ENCODE data around the gene SGF29. TPM values are rescaled to one million over a fixed set of nuclear protein-coding genes. Genes with fewer than 3 reads are reported as not detected.
A peak's percentile ranks its signal among the peaks of the same experiment; 100 is the strongest.

The SGF29 gene
- polyA plus RNA-seq, 2 of the 4 experiments (the other 2 are of a cell fraction): 3.3 to 19.3 TPM

DNA sequence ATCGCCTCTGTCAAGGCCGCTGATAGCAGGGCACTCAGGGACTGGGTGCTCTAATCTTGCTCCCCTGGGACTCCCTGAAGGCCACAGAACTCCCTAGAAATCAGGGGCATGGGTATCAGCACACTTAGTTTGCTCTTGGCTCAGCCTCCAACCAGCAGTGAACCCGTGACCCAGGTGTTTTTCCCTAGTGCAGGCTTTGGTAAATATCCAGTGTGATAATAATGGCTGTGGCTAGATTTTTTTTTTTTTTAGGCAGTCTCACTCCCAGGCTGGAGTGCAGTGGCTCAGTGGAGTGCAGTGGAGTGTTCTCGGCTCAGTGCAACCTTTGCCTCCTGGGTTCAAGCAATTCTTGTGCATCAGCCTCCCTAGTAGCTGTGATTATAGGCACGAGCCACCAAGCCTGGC lies 25.3 kb upstream of the SGF29 start:
- ATAC-seq (no peak), FAIRE-seq (no peak), DNase-seq (ENCODE audit: low read depth in 1 of 2, low spot score in 1 of 2) (no peak)
- POLR2A ChIA-PET: no interaction called here
- WGBS (ENCODE audit: missing lambda C conversion rate): 84% methylated on average over 5 of the region's 5 CpGs
- no peak overlapping the region for H3K27ac ChIP-seq
- no peak overlapping the region for H3K4me2 ChIP-seq
- no peak overlapping the region for H3K4me3 ChIP-seq
- CTCF ChIA-PET: interaction anchor here (1.1 to 1.6 kb wide), 3 partner anchors 20 to 211 kb away, joined by 3 to 5 read pairs (median 4); no protein-coding TSS in a partner anchor
- peaks cover 25% of the 10 kb centered on the region; the same call in 2 of the 3 replicates for H3K4me1 ChIP-seq
- H3K9me3 ChIP-seq: no peaks in the 10 kb centered on the region
- TF ChIP-seq, protein P1, sequence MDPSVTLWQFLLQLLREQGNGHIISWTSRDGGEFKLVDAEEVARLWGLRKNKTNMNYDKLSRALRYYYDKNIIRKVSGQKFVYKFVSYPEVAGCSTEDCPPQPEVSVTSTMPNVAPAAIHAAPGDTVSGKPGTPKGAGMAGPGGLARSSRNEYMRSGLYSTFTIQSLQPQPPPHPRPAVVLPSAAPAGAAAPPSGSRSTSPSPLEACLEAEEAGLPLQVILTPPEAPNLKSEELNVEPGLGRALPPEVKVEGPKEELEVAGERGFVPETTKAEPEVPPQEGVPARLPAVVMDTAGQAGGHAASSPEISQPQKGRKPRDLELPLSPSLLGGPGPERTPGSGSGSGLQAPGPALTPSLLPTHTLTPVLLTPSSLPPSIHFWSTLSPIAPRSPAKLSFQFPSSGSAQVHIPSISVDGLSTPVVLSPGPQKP (IDR thresholded peaks at IDR 0.05; ENCODE audit: low read depth, low read length): no peak
- TF ChIP-seq RCOR1 (IDR thresholded peaks at IDR 0.05; ENCODE audit: low read depth, low read length) (no peak), KDM1A (IDR thresholded peaks at IDR 0.05; ENCODE audit: low read depth) (no peak), HOXB13 (CRISPR knock-in tag; IDR thresholded peaks at IDR 0.05; ENCODE audit: low read depth) (no peak), CBX8 (IDR thresholded peaks at IDR 0.05) (no peak)

DNA sequence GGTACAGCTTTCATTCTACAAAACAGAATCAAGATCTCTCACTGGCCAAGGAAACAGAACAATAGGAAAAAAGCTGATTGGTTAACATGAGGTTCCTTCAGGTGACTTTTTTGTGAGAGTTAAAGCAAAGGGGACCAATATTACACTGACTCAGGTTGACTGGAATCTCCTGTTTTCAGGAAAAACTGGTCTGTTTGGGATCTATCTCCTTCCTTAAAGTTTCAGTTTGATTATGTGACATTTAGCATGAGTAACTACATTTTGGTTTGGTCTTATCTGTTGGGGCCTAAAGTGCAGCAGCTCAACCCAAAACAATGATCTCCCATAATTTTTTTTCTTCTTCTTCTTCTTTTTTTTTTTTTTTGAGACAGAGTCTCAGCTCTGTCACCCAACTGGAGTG lies 24.6 kb upstream of the SGF29 start:
- Histone ChIP-seq H3K4me2 (no peak overlapping the region), H3K27ac (no peak overlapping the region), H3K4me1 (peaks cover 20% of the 10 kb centered on the region; the same call in 2 of the 3 replicates), H3K4me3 (no peak overlapping the region), H3K9me3 (no peaks in the 10 kb centered on the region)
- DNase-seq (ENCODE audit: low read depth in 1 of 2, low spot score in 1 of 2): no peak
- ChIA-PET POLR2A (no interaction called here), CTCF (interaction anchor here (0.6 to 1.6 kb wide), 4 partner anchors 19 to 212 kb away, joined by 3 to 5 read pairs (median 4); no protein-coding TSS in a partner anchor)
- no peak for FAIRE-seq
- no peak for ATAC-seq
- TF ChIP-seq, protein P2, sequence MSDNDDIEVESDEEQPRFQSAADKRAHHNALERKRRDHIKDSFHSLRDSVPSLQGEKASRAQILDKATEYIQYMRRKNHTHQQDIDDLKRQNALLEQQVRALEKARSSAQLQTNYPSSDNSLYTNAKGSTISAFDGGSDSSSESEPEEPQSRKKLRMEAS (IDR thresholded peaks at IDR 0.05): no peak
- TF ChIP-seq, protein P3, sequence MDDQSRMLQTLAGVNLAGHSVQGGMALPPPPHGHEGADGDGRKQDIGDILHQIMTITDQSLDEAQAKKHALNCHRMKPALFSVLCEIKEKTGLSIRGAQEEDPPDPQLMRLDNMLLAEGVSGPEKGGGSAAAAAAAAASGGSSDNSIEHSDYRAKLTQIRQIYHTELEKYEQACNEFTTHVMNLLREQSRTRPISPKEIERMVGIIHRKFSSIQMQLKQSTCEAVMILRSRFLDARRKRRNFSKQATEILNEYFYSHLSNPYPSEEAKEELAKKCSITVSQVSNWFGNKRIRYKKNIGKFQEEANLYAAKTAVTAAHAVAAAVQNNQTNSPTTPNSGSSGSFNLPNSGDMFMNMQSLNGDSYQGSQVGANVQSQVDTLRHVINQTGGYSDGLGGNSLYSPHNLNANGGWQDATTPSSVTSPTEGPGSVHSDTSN (IDR thresholded peaks at IDR 0.05): no peak
- TF ChIP-seq TP53 (CRISPR knock-in tag; IDR thresholded peaks at IDR 0.05) (no peak), NFE2L2 (conservative IDR thresholded peaks at IDR 0.05; ENCODE audit: low read length) (no peak), BHLHE40 (IDR thresholded peaks at IDR 0.05; ENCODE audit: low read depth, low read length) (no peak), RNF2 (IDR thresholded peaks at IDR 0.05; ENCODE audit: borderline replicate concordance, low read depth) (no peak), RCOR1 (IDR thresholded peaks at IDR 0.05; ENCODE audit: low read depth, low read length) (no peak), JUNB (IDR thresholded peaks at IDR 0.05) (no peak), ZFP36 (IDR thresholded peaks at IDR 0.05; ENCODE audit: borderline replicate concordance, partially characterized antibody) (no peak), FOXS1 (CRISPR knock-in tag; IDR thresholded peaks at IDR 0.05) (no peak)
- TF ChIP-seq, protein P4, sequence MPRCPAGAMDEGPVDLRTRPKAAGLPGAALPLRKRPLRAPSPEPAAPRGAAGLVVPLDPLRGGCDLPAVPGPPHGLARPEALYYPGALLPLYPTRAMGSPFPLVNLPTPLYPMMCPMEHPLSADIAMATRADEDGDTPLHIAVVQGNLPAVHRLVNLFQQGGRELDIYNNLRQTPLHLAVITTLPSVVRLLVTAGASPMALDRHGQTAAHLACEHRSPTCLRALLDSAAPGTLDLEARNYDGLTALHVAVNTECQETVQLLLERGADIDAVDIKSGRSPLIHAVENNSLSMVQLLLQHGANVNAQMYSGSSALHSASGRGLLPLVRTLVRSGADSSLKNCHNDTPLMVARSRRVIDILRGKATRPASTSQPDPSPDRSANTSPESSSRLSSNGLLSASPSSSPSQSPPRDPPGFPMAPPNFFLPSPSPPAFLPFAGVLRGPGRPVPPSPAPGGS (IDR thresholded peaks at IDR 0.05): no peak

DNA sequence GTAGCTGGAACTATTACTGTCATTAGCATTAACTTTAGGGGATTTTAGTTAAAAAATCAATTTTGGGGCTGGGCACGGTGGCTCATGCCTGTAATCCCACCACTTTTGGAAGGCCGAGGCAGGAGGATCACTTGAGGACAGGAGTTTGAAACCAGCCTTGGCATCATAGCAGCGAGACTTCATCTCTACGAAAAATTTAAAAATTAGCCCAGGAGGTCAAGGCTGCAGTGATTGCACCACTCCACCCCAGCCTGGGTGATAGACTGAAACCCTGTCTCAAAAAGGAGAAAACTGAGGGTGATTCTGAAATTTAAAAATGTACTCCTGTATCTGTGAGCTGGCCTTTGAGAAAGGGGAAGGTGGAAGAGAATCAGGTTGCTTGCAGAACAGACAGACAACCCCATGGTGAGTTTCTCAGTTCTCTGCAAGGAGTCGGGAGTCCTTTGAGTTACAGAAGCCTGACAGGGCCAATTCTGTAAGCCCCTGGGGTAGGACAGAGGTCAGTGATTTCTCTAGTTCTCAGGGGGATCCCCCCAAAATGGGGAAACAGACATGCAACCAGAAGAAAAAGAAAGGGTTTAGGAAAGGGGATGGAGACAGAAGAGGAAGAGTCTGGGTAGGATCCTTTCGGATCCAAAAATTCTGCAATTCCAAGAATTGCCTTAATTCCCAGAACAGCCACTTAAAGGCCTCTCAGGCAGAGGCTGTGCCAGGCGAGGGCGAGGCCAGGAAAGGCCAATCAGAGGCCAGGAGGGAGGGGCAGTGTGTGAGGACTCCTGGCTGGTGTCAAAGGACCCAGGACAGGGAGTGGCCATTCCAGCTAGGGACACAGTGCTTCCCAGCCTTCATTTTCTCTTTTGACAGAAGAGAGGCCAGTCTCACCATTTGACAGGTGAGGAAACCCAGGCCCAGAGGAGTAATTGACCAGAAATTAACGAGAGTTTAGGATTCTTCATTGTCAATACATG lies 21.7 kb upstream of the SGF29 start:
- ChIA-PET POLR2A (no interaction called here), CTCF (no interaction called here)
- peak; percentile 83 to 93 for ATAC-seq
- TF ChIP-seq ZNF302 (CRISPR knock-in tag; IDR thresholded peaks at IDR 0.05) (no peak), KDM5A (IDR thresholded peaks at IDR 0.05) (no peak), NR3C1 (IDR thresholded peaks at IDR 0.05) (no peak), FOSL2 (IDR thresholded peaks at IDR 0.05) (no peak), FOSL2 (CRISPR knock-in tag; IDR thresholded peaks at IDR 0.05) (no peak), PHF8 (IDR thresholded peaks at IDR 0.05; ENCODE audit: borderline replicate concordance, low read depth) (no peak), RARB (CRISPR knock-in tag; IDR thresholded peaks at IDR 0.05) (no peak), SMC3 (IDR thresholded peaks at IDR 0.05) (no peak), CHD4 (IDR thresholded peaks at IDR 0.05; ENCODE audit: borderline replicate concordance) (no peak)
- TF ChIP-seq, protein P4 (IDR thresholded peaks at IDR 0.05): no peak
- Histone ChIP-seq H3K4me1 (peaks cover 8% of the 10 kb centered on the region; the same call in 2 of the 3 replicates), H3K4me2 (no peak overlapping the region), H3K27ac (no peak overlapping the region), H3K4me3 (no peak overlapping the region), H3K9me3 (no peaks in the 10 kb centered on the region)
- 68% methylated on average over 9 of the region's 9 CpGs for WGBS (ENCODE audit: missing lambda C conversion rate)
- peak in 1 of 2 experiments; percentile 66 for DNase-seq (ENCODE audit: low read depth in 1 of 2, low spot score in 1 of 2)
- FAIRE-seq: no peak

All from A549 (cell line).